ENCODE measurements around the gene MEA1. TPM values are rescaled to one million over a fixed set of nuclear protein-coding genes. Genes with fewer than 3 reads are reported as not detected.

MEA1 gene
- total RNA-seq, 1 donor from 2014 or later = 55.7 TPM

DNA sequence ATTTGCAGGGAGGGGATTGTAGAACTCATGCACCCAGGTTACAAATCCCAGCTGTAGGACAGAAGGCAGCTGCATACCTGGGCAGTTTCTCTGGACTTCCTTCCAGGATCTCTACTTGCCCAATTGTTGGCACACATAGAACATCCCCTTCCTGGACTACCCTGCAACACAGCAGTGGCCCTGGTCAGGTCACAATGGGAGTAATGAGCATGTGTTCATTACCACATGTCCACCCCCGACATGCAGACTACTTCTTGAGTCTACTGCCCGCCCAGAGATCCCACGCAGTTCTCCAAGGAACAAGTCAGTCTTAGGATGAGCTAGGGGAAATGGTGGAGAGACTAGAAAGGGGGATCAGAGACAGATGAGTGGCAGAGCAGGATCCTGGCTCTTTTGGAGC is 39.8 kb downstream of the MEA1 start:
- no peak for DNase-seq (ENCODE audit: low read depth, low spot score)

DNA sequence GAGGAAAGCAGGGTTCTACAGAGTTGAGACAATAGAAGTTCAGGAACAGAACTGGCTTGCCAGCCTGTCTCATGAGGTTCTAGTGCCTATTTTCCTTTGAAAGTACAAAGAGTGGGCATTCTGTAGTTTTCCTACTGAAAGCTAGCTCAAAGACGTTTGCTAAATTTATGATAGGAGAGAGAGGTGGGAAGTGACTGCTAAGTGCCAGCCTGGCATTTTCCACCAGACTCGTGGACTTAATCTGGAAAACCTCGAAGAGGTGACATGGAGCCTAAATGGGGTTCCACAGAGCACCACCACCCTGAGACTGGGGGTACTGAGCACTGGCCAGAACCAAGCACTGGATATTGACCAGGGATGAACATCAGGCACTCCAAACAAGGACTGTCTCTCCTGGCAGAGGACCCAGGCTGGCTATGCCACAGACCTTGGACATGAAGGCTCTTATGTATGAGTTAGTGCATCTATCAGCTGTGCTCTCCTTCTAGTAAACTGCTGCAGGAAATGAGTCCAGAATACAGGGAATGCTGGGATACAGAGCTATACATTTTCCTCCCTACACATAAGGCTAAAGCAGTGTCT is 41.9 kb downstream of the MEA1 start:
- DNase-seq (ENCODE audit: low read depth, low spot score) = no peak

DNA sequence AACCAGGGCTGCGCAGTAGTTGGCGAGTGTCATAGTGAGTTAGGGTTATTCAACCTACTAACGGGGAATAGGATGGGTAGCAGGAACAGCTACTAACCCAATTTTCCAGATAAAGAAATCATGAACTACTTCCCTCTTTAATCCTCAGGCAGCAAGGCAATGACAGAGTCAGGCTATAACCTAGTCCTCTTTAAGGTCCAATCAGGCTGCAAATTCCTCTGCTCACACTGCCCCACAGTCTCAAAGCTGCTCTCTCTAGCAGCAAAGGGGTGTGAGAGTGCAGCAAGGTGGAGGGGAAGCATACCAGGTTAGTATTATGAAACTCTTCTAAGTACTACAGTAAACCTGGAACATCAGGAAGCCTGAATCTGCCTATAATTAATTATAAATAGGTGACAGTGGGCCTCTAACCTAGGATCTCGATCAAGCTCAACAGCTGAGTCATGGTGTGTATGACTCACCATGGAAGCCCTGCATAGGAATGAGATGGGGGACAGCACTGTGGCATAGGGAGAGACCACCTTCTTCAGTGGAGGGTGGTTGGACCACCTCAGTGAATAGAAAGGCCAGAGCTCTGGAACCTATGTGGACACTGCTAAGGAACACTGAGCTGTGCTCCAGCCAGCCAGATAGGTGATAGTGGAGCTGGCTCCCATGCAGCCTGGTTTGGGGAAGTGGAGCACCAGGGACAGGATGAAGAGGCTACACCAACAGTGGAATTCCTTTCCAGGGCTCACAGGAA is 42.7 kb downstream of the MEA1 start:
- no peak for DNase-seq (ENCODE audit: low read depth, low spot score)

DNA sequence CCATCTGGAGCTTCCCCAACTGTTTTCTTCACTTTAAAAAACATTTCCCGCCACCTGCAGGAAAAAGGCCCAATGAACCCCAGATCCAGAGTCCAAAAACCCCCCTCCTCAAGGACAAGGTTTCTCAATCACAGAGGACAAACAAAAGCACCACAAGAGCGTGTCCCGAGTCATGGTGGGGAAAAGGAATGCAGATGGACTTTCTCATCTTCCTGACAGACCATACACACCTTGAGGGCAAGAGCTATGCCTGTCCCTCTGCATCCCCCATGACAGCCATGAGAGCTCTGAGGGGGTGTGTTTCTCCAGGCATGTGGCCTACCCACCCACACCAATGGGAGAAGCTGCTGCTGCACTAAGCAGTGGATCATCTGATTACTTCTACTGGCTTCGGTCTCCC is 43.8 kb downstream of the MEA1 start:
- no peak for DNase-seq (ENCODE audit: low read depth, low spot score)

DNA sequence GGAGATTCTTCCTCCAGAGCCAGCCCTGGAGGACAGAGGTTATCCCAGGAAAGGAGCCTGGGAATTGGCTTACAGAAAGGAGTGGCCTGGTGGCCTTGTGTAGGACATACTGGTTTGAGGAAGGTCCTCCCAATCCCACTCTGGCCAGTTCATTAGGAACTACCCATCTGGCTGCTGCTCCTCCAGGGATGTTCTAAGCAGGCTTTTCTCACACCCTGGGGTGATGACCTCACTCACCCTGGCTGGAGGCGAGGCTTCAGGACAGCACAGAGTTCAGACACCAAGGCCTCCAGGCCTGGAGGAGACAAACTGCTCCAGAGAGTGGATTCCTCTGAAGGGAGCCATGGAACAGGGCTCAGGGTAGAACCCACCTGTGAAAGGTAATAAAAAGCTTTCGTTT is 44.3 kb downstream of the MEA1 start:
- DNase-seq (ENCODE audit: low read depth, low spot score) = no peak

DNA sequence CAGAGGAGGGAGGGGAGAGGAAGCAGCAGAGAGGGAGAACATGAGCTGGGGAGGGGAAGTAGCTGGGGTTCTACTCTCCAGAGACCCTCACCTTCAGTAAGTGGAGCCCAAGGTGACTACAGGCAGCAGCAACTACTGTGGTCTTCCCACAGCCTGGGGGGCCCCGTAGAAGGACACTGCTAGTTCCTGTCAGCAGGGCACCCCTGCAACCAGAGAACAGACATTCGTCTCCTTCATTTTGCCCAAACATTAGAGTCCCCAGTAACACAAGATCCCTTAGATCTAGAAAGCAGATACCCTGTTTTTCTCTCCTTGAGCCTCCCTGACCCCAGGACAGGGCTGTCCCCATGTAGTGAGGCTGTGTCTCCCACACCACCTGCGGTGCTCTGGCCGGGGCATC is 45.0 kb downstream of the MEA1 start:
- DNase-seq (ENCODE audit: low read depth, low spot score) = no peak

DNA sequence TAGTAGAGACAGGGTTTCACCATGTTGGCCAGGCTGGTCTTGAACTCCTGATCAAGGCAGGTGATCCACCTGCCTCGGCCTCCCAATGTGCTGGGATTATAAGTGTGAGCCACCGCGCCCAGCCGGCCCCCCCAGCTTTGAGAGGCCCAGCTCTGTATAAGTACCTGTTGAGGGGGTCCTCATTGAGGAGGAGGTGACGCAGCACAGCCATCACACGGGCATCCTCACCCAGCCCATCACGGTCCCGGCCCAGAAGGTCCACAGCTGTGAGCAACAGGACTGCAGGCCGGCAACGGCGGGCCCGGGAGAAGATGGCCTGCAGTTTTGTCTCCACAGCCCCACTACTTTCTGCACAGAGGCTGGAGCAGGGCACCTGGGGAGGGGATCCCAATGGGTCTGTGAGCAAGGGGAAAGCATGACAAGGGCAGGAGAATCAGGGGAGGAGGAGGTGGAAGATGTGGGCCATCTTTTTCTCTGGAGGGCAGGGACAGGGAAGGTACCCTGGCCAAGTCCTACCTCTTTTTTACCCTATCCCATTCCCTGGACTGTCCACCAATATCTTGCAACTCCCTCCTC is 45.5 kb downstream of the MEA1 start:
- no peak for DNase-seq (ENCODE audit: low read depth, low spot score)

DNA sequence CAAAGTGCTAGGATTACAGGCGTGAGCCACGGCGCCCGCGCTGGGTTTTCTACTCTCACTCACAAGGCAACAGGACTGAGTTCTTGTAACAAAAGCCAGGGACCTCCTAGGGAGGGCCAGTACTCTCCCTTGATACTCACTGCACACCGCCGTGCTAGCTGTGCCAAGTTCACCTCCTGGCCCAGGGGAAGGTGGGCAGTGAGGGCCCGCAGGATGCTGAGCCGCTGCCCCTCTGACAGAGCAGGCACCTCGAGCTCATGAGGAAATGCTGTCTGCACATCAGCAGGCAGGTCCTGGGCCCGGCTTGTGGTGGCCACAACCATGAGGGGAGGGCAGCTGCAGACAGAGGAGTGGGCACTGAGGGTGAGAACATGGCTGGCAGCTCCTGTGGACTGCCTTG is 46.5 kb downstream of the MEA1 start:
- no peak for DNase-seq (ENCODE audit: low read depth, low spot score)

DNA sequence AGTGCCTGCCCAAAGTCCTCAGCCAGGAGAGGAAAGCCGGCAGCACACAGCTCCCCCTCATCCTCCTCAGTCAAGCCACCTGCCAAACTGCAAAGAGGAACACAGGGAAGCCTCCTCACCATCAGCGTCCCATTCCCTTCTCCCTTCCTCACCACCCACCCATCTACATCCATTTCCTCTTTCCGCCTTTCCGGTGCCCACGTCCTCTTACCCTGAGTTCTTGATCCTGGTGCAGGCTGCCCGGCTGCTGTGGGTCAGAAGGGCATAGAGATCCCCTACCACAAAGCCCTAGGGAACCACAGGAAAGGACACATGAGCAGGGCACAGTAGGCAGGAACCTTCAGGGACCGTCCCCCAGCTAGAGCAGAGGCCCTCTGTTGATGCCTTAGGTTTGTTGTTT is 47.2 kb downstream of the MEA1 start:
- no peak for DNase-seq (ENCODE audit: low read depth, low spot score)

DNA sequence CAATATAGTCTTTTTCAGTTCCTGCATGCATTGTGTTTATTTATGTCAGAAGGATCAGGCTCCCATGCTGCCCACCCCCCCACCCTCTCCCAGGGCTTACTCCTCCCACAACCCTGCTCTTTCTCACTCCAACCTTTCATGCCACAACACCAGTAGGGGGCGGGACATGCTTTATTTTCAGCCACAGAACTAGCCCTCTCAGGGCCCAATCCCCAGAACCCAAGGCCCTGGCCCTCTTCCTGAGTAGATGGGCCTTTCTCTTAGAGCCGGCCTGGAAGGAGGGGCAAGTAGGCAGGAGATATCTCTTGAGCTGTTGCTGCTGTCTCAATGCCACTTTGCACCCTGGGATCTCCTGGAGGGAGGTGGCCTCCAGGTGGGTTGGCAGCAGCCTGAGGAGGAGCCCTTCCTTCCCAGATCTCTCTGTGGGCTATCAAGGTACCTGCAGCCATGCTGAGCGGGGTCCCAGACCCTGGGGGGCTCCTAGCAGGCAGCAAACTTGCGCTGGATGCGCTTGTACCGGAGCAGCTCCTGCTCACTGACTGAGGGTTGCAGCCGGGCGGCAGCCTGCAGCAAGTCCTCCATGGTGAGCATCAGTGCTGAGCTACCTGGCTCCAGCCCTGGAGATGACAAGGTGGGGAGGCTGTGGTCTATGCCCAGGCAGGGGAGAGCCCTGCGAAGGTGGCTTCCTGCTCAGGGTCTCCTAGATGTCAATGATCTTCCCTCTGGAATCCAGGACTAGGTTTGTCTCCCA is 49.7 kb downstream of the MEA1 start:
- DNase-seq (ENCODE audit: low read depth, low spot score) = no peak

DNA sequence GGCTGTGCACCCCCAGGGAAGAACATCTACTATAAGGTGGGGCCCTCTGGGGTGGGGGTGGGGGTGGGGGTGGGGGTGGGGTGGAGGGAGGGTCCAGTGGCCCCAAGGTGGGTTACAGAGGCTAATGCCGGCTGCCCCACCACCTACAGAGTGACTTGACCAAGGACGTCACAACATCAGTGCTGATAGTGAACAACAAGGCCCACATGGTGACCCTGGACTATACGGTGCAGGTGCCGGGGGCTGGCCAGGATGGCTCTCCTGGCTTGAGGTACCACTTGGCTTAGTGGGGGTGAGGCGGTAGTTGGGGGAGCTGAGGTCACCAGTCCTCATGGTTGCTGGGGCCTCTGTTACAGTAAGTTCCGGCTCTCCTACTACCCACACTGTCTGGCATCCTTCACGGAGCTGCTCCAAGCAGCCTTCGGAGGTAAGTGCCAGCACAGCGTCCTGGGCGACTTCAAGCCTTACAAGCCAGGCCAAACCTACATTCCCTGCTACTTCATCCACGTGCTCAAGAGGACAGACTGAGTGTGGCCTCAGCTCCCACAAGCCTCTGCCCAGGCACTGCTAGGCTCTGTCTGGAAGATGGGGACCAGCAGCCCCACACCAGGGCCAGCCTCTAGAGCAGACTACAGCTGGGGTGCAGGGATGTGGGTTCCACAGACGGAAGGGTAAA is 50.4 kb downstream of the MEA1 start:
- DNase-seq (ENCODE audit: low read depth, low spot score) = no peak

DNA sequence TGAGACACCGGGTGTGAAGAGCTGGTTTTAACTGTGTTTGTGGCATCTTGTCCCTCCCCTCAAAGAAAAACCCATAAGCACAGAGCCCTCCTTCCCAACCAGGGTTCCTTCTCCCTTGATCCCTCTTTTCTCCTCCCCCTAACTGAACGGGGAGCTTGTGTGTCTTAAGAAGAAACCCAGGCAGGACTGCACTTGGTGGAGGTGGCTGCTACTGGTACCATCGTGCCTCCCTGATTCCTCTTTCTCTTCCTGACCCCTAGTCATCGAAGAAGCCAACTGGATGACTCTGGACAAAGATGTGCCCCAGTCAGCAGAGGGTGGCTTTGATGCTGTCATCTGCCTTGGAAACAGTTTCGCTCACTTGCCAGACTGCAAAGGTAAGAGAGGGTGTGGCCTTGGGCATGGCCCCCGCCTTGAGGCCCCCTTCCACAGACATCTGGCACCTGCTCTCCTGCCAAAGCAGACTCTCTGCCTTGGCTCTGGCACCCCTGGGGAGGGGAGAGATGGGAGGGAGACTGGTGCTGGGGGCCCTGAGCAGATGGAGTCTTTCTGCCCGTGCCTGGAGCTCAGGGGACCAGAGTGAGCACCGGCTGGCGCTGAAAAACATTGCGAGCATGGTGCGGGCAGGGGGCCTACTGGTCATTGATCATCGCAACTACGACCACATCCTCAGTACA is 51.1 kb downstream of the MEA1 start:
- no peak for DNase-seq (ENCODE audit: low read depth, low spot score)

DNA sequence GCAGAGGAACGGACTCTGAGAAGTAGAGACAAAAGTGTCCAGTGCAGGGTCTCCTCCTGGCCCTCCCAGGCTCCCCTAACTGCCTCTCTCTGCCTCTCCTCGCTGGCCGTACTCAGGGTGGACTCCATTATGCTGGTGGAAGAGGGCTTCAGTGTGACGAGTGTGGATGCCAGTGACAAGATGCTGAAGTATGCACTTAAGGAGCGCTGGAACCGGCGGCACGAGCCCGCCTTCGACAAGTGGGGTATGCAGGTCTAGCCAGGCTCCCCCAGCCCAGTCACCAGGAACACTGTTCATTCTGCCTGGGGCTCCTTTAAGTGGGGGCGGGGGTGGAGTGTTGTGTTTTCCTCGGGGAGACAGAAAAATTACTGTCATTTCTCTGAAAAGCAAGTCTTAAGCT is 51.6 kb downstream of the MEA1 start:
- no peak for DNase-seq (ENCODE audit: low read depth, low spot score)

Other genes with a start within 250 kb of the MEA1 start
- gene BICRAL, start 231.9 kb downstream of the MEA1 start, total RNA-seq = 2.7 and 3.5 TPM in 2 replicates
- 127 and 158 TPM in 2 replicates for gene RPL7L1, start 134.3 kb downstream of the MEA1 start, total RNA-seq
- not detected in 2 replicates for gene PTCRA, start 97.9 kb downstream of the MEA1 start, total RNA-seq
- gene CNPY3, start 84.5 kb downstream of the MEA1 start, total RNA-seq = 21.2 and 41.7 TPM in 2 replicates
- gene GNMT, start 53.2 kb downstream of the MEA1 start, total RNA-seq = 0.13 and 0.21 TPM in 2 replicates
- gene PEX6, start 34.8 kb downstream of the MEA1 start, total RNA-seq = 21.7 and 32.7 TPM in 2 replicates
- 36.1 and 45.3 TPM in 2 replicates for gene PPP2R5D, start 29.4 kb downstream of the MEA1 start, total RNA-seq
- gene KLHDC3, start 303 bp upstream of the MEA1 start, total RNA-seq = 123 and 148 TPM in 2 replicates
- 112 and 137 TPM in 2 replicates for gene RRP36, start 7.7 kb upstream of the MEA1 start, total RNA-seq
- gene CUL7, start 39.9 kb upstream of the MEA1 start, total RNA-seq = 26.5 and 27.0 TPM in 2 replicates
- 21.8 and 24.3 TPM in 2 replicates for gene MRPL2, start 45.5 kb upstream of the MEA1 start, total RNA-seq
- 13.8 and 16.2 TPM in 2 replicates for gene KLC4, start 45.7 kb upstream of the MEA1 start, total RNA-seq
- gene PTK7, start 62.4 kb upstream of the MEA1 start, total RNA-seq = 2.6 and 5.8 TPM in 2 replicates
- 20.4 and 24.3 TPM in 2 replicates for gene SRF, start 157.3 kb upstream of the MEA1 start, total RNA-seq
- 20.3 and 25.7 TPM in 2 replicates for gene CUL9, start 168.2 kb upstream of the MEA1 start, total RNA-seq
- 21.7 and 58.4 TPM in 2 replicates for gene DNPH1, start 215.5 kb upstream of the MEA1 start, total RNA-seq
- under 0.01 and 0.07 TPM in 2 replicates for gene TTBK1, start 229.5 kb upstream of the MEA1 start, total RNA-seq

Measured in pulmonary artery endothelial cell (primary cell).